Chondrocyte (in vitro differentiated cells): ENCODE measurements around the gene INVS. TPM values are rescaled to one million over a fixed set of nuclear protein-coding genes. Genes with fewer than 3 reads are reported as not detected.

Experiments used
- DNase-seq: peaks from one replicate; pipeline ENCODE4 v3.0.0; 2021; ENCODE audit warnings: mixed read lengths, low spot score
- H3K27ac Mint-ChIP-seq: one replicate; pipeline ENCODE4 v1.8.0; 2021; ENCODE audit warnings: mild to moderate bottlenecking, moderate library complexity, mixed read lengths; ENCODE audit not compliant: unreplicated experiment
- H3K27me3 Mint-ChIP-seq: 2 replicates; pipeline ENCODE4 v1.8.0; 2021; ENCODE audit warnings: low read depth, mixed read lengths
- H3K36me3 Mint-ChIP-seq: 2 replicates; pipeline ENCODE4 v1.8.0; 2021; ENCODE audit warnings: low read depth, mixed read lengths
- H3K4me1 Mint-ChIP-seq: 2 replicates; pipeline ENCODE4 v1.8.0; 2021; ENCODE audit warnings: low read depth, mild to moderate bottlenecking, mixed read lengths
- H3K4me3 Mint-ChIP-seq: one replicate; pipeline ENCODE4 v1.8.0; 2021; ENCODE audit warnings: mild to moderate bottlenecking, moderate library complexity, mixed read lengths; ENCODE audit not compliant: unreplicated experiment
- H3K9me3 Mint-ChIP-seq: 2 replicates; pipeline ENCODE4 v1.8.0; 2021; ENCODE audit warnings: low read depth, mixed read lengths
- CTCF ChIP-seq: fragments of 200-600 bp; sonication (generic); IDR thresholded peaks from 2 replicates; pipeline ENCODE4 v1.5.0; 2021; ENCODE audit warnings: antibody characterized with exemption, mild to moderate bottlenecking, moderate library complexity
- total RNA-seq: library from RNA; stranded (reverse); gene quantifications from 3 replicates; pipeline ENCODE4 v1.2.1, GENCODE V29; 2021

The INVS gene
- total RNA-seq, 1 donor from 2014 or later, result 16.0 TPM

- Mint-ChIP-seq H3K4me3 (no peak overlapping the region), H3K27ac (no peak overlapping the region), H3K4me1 (no peaks in the 10 kb centered on the region), H3K36me3 (peaks cover 28% of the 10 kb centered on the region), H3K9me3 (no peaks in the 10 kb centered on the region), H3K27me3 (no peaks in the 10 kb centered on the region)
- no peak for TF ChIP-seq CTCF
- DNase-seq, result no peak
Observed at GRCh38 chr9:100294806-100295205, 195.8 kb downstream of the INVS start.

GRCh38 chr9:100295240-100295639 lies 196.2 kb downstream of the INVS start:
- H3K4me3 Mint-ChIP-seq, result no peak overlapping the region
- peaks cover 26% of the 10 kb centered on the region for H3K36me3 Mint-ChIP-seq

GRCh38 chr9:100296407-100296806 lies 197.4 kb downstream of the INVS start:
- no peak for TF ChIP-seq CTCF
- DNase-seq, result no peak
- no peaks in the 10 kb centered on the region for H3K27me3 Mint-ChIP-seq
- no peaks in the 10 kb centered on the region for H3K4me1 Mint-ChIP-seq
- H3K36me3 Mint-ChIP-seq, result peaks cover 29% of the 10 kb centered on the region
- no peak overlapping the region for H3K27ac Mint-ChIP-seq
- no peaks in the 10 kb centered on the region for H3K9me3 Mint-ChIP-seq
- no peak overlapping the region for H3K4me3 Mint-ChIP-seq

More at GRCh38 chr9:100295240-100295639, 196.2 kb downstream of the INVS start:
- Mint-ChIP-seq H3K9me3 (no peaks in the 10 kb centered on the region), H3K4me1 (no peaks in the 10 kb centered on the region), H3K27ac (no peak overlapping the region), H3K27me3 (no peaks in the 10 kb centered on the region)
- TF ChIP-seq CTCF, result no peak
- no peak for DNase-seq

- Mint-ChIP-seq H3K4me3 (no peak overlapping the region), H3K4me1 (peaks cover 2% of the 10 kb centered on the region), H3K27me3 (no peaks in the 10 kb centered on the region), H3K27ac (no peak overlapping the region), H3K36me3 (peaks cover 27% of the 10 kb centered on the region), H3K9me3 (no peaks in the 10 kb centered on the region)
- no peak for TF ChIP-seq CTCF
- DNase-seq, result no peak
Observed at GRCh38 chr9:100298378-100298777, 199.3 kb downstream of the INVS start.

GRCh38 chr9:100303747-100304146 lies 204.7 kb downstream of the INVS start:
- no peak overlapping the region for H3K27ac Mint-ChIP-seq
- no peak for DNase-seq
- H3K4me3 Mint-ChIP-seq, result no peak overlapping the region
- H3K27me3 Mint-ChIP-seq, result no peaks in the 10 kb centered on the region
- H3K9me3 Mint-ChIP-seq, result peaks cover 6% of the 10 kb centered on the region
- peaks cover 32% of the 10 kb centered on the region for H3K36me3 Mint-ChIP-seq
- TF ChIP-seq CTCF, result no peak
- H3K4me1 Mint-ChIP-seq, result peaks cover 15% of the 10 kb centered on the region
